Right atrium auricular region (tissue), 2 donors: Measurements from ENCODE around the gene COL4A2. TPM values are rescaled to one million over a fixed set of nuclear protein-coding genes. Genes with fewer than 3 reads are reported as not detected.
A peak's percentile ranks its signal among the peaks of the same experiment; 100 is the strongest.

Experiments
- DNase-seq: peaks from one replicate; pipeline ENCODE4 v3.0.0-alpha.2; 2019; ENCODE audit warnings: low spot score
- H3K27ac ChIP-seq, 2 donors: fragments of 200-600 bp; sonication (generic); 1 replicate in 1 of 2; 2 replicates in 1 of 2; pipeline ENCODE4 v1.5.1; 2016 to 2019
- H3K27me3 ChIP-seq, 2 donors: fragments of 200-600 bp; sonication (generic); one replicate each; pipeline versions ENCODE4 v1.5.1 to v1.6.0; 2017 to 2019
- H3K36me3 ChIP-seq: fragments of 200-600 bp; sonication (generic); one replicate; pipeline ENCODE4 v1.5.1; 2016
- H3K4me1 ChIP-seq, 2 donors: fragments of 200-600 bp; sonication (generic); one replicate each; pipeline versions ENCODE4 v1.5.1 to v1.6.0; 2017 to 2019
- H3K4me3 ChIP-seq, 2 donors: fragments of 200-600 bp; sonication (generic); 1 replicate in 1 of 2; 2 replicates in 1 of 2; pipeline ENCODE4 v1.5.1; 2017 to 2019; ENCODE audit warnings: mild to moderate bottlenecking in 1 of 2, moderate library complexity in 1 of 2
- H3K9me3 ChIP-seq, 2 donors: fragments of 200-600 bp; sonication (generic); one replicate each; pipeline ENCODE4 v1.5.1; 2019
- total RNA-seq, 2 donors: library from RNA; depleted of rRNA; stranded (reverse); fragments of >200 nt; gene quantifications; one replicate each; pipeline ENCODE4 v1.1.0, GENCODE V29; 2016
- TF ChIP-seq, protein P1 (sequence below), 2 donors: fragments of 200-600 bp; sonication (generic); IDR thresholded peaks; one replicate each; pipeline ENCODE4 v1.5.1; 2019; ENCODE audit warnings: antibody characterized with exemption in 2 of 2

COL4A2 gene
- total RNA-seq, 2 donors from 2014 or later = 141 to 153 TPM

DNA sequence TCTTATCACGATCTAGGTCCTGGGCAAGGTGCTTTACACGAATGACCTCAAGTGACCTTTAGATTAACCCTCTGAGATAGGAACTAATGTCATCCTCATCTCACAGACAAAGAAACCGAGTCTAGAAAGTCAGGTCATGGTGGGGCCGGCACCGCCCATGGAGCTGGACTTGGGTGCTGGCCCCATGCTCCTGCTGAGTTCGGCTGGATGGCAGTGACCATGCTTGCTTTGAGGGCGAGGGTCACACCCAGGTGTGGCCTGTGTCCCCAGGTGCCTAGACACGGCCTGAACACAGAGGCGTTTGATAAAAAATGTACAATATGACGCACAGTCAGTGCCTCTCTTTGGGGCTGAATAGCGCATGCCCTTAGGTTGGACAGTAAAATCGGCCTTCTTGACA lies 26.8 kb downstream of the COL4A2 start:
- Histone ChIP-seq H3K4me3 (no peak overlapping the region), H3K9me3 (no peaks in the 10 kb centered on the region), H3K36me3 (no peaks in the 10 kb centered on the region), H3K4me1 (peaks cover 0 to 88% of the 10 kb centered on the region in 2 donors), H3K27me3 (no peaks in the 10 kb centered on the region), H3K27ac (no peak overlapping the region)
- no peak for DNase-seq
- TF ChIP-seq, protein P1, sequence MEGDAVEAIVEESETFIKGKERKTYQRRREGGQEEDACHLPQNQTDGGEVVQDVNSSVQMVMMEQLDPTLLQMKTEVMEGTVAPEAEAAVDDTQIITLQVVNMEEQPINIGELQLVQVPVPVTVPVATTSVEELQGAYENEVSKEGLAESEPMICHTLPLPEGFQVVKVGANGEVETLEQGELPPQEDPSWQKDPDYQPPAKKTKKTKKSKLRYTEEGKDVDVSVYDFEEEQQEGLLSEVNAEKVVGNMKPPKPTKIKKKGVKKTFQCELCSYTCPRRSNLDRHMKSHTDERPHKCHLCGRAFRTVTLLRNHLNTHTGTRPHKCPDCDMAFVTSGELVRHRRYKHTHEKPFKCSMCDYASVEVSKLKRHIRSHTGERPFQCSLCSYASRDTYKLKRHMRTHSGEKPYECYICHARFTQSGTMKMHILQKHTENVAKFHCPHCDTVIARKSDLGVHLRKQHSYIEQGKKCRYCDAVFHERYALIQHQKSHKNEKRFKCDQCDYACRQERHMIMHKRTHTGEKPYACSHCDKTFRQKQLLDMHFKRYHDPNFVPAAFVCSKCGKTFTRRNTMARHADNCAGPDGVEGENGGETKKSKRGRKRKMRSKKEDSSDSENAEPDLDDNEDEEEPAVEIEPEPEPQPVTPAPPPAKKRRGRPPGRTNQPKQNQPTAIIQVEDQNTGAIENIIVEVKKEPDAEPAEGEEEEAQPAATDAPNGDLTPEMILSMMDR (IDR thresholded peaks at IDR 0.05) = no peak

DNA sequence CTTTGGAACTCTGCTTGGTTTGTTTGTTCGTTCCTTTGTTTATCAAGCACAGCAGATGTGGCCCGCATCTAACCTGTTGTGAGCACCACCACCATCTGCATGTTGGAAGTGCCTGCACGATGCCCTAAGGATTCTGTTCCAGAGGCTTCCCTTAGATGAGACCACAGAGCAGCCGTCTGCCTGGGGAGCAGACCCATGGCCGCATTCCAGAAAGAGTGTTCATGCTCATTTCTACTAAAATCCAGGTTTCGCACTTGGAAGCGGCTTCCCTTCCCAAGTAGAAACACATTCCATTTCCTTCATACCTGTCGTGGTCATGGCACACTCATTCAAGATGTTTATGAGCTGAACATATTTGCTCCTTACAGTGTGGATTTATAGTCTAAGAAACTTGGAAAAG lies 27.2 kb downstream of the COL4A2 start:
- H3K4me1 ChIP-seq = peaks cover 0 to 88% of the 10 kb centered on the region in 2 donors
- DNase-seq = no peak
- no peaks in the 10 kb centered on the region for H3K27me3 ChIP-seq
- H3K9me3 ChIP-seq = no peaks in the 10 kb centered on the region
- H3K4me3 ChIP-seq = no peak overlapping the region
- TF ChIP-seq, protein P1 (IDR thresholded peaks at IDR 0.05) = no peak
- no peak overlapping the region for H3K27ac ChIP-seq
- no peaks in the 10 kb centered on the region for H3K36me3 ChIP-seq

DNA sequence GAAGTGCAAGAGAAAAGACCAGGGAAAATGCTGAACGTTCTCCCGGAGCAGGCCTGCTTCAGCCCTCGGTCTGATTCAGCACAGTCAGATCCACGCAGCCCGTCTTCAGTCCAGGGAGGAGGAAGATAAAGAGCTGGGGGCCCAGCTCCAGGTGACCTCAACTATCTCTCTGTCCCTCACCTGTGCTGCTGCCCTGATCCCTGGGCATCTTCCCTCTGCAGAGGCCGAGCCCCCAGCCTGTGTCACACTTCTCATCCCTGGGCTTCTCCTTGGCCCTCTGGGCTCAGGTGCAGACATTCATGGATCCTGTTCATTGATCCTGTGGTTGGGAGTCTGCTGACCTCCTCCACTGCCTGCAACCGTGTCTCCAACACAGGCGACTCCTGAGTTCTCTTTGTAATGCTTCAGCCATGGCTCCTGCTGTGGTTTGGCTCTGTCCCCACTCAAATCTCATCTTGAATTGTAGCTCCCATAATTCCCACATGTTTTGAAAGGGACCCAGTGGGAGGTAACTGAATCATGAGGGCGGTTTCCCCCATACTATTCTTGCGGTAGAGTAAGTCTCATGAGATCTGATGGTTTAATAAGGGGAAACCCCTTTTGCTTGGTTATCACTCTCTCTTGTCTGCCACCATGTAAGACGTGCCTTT lies 27.9 kb downstream of the COL4A2 start:
- DNase-seq = no peak
- H3K4me1 ChIP-seq = peaks cover 0 to 88% of the 10 kb centered on the region in 2 donors
- TF ChIP-seq, protein P1 (IDR thresholded peaks at IDR 0.05) = no peak

DNA sequence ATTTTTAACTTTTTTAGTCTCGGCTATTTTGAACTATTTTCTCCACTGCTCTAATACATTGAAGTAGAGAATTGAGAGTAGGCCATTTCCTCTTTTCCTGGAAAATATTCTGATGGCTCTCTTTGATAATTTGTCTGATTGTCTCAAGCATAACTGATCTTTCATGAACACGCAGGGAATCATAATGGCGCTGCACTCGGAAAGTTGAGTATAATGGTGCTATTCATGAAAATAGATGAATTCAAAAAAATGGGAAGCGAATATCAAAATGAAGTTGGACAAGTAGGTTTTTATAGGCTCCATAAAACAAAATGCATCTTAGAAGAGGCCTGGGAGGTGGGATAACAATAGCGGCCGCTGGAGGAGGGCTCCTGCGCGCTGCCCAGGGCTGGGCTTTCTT lies 29.0 kb downstream of the COL4A2 start:
- TF ChIP-seq, protein P1 (IDR thresholded peaks at IDR 0.05) = no peak
- Histone ChIP-seq H3K27me3 (no peaks in the 10 kb centered on the region), H3K27ac (peak overlapping the region; percentile 91 to 93), H3K36me3 (no peaks in the 10 kb centered on the region), H3K4me1 (peaks cover 0 to 88% of the 10 kb centered on the region in 2 donors), H3K9me3 (no peaks in the 10 kb centered on the region), H3K4me3 (no peak overlapping the region)
- no peak for DNase-seq

More for the DNA sequence above, 27.9 kb downstream of the COL4A2 start:
- H3K36me3 ChIP-seq = no peaks in the 10 kb centered on the region
- peak overlapping the region in 1 of 2 donors; percentile 91 for H3K27ac ChIP-seq
- no peaks in the 10 kb centered on the region for H3K9me3 ChIP-seq
- H3K27me3 ChIP-seq = no peaks in the 10 kb centered on the region
- no peak overlapping the region for H3K4me3 ChIP-seq

DNA sequence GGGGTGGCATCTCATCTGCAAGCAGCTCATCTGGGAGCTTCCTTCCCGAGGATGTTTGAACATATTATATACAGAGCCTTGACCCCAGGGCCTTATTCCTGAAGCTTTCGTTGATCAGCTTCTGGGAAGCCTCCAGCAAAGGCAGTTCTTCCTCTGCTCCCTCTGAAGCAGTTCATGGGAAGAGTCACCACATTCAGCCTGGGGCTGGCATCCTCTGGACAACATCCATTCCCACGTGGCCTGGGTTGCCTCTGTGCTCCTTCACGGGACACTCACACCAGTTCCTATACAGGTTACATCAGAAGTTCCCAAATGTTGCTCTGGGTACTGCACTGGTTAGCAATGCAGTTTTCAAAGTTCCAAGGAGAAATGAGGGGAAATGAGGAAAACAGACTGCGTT lies 29.6 kb downstream of the COL4A2 start:
- DNase-seq = no peak
- TF ChIP-seq, protein P1 (IDR thresholded peaks at IDR 0.05) = no peak
- peaks cover 0 to 88% of the 10 kb centered on the region in 2 donors for H3K4me1 ChIP-seq

DNA sequence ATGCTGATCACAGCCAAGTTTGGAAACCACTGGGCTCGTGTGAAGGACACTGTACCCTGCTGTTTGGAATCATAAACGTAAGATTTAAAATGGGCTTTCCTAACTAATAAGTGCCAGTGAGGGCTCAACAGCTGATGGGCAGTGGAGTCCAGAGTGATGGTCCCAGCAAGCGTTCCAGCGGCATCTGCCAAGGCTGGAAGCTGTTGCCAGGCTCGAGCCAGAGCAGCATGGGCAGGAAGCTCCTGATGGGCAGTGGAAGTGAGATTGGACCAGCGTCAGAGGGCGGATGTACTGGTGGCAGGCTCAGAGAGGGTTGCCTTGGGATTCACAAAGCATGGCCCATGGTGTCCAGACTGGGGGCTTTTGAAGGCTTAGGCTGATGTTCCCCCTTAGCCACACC lies 30.2 kb downstream of the COL4A2 start:
- H3K27me3 ChIP-seq = no peaks in the 10 kb centered on the region
- peak; percentile 59 for DNase-seq
- TF ChIP-seq, protein P1 (IDR thresholded peaks at IDR 0.05) = no peak
- H3K27ac ChIP-seq = peak overlapping the region; percentile 91 to 93
- H3K36me3 ChIP-seq = no peaks in the 10 kb centered on the region
- no peak overlapping the region for H3K4me3 ChIP-seq
- no peaks in the 10 kb centered on the region for H3K9me3 ChIP-seq
- H3K4me1 ChIP-seq = peaks cover 0 to 88% of the 10 kb centered on the region in 2 donors

More for the DNA sequence above, 29.6 kb downstream of the COL4A2 start:
- peak overlapping the region; percentile 91 to 93 for H3K27ac ChIP-seq
- no peaks in the 10 kb centered on the region for H3K36me3 ChIP-seq
- H3K9me3 ChIP-seq = no peaks in the 10 kb centered on the region
- H3K27me3 ChIP-seq = no peaks in the 10 kb centered on the region
- no peak overlapping the region for H3K4me3 ChIP-seq
